ENCODE data around the gene GAB3. TPM values are rescaled to one million over a fixed set of nuclear protein-coding genes. Genes with fewer than 3 reads are reported as not detected.

The GAB3 gene
- total RNA-seq, 6 experiments from 2014 or later, result 0.64 to 1.7 (median 1.1) TPM

GRCh38 chrX:154784149-154784995, 33.5 kb upstream of the GAB3 start:
- peak in 1 of 4 donors; percentile 24 for ATAC-seq
- Histone ChIP-seq H3K4me1 (no peaks in the 10 kb centered on the region), H3K36me3 (no peaks in the 10 kb centered on the region), H3K27me3 (no peaks in the 10 kb centered on the region), H3K4me3 (no peak overlapping the region), H3K9me3 (no peaks in the 10 kb centered on the region), H3K27ac (no peak overlapping the region)
- TF ChIP-seq POLR2A (IDR thresholded peaks at IDR 0.05) (no peak), CTCF (IDR thresholded peaks at IDR 0.05) (no peak)
- 54% methylated on average over 13 of the region's 13 CpGs for WGBS (ENCODE audit: insufficient coverage, low coverage, low lambda C conversion rate, missing lambda C conversion rate)
- no peak for DNase-seq
- intact Hi-C loops (cut with DNase I), result no loop called here

- 49% methylated on average over 6 of the region's 9 CpGs for WGBS (ENCODE audit: insufficient coverage, low coverage, low lambda C conversion rate, missing lambda C conversion rate)
These were observed 30.1 kb upstream of the GAB3 start for GRCh38 chrX:154780968-154781367.

GRCh38 chrX:154779261-154779660, 28.4 kb upstream of the GAB3 start:
- intact Hi-C loops (cut with DNase I), result no loop called here
- Histone ChIP-seq H3K4me3 (no peak overlapping the region), H3K36me3 (peaks cover 0 to 19% (median 4%) of the 10 kb centered on the region in 4 donors), H3K9me3 (no peaks in the 10 kb centered on the region), H3K27me3 (no peaks in the 10 kb centered on the region), H3K27ac (no peak overlapping the region), H3K4me1 (no peaks in the 10 kb centered on the region)
- no peak for ATAC-seq
- 100% methylated on average over 2 of the region's 4 CpGs for WGBS (ENCODE audit: insufficient coverage, low coverage, low lambda C conversion rate, missing lambda C conversion rate)
- TF ChIP-seq CTCF (IDR thresholded peaks at IDR 0.05) (no peak), POLR2A (IDR thresholded peaks at IDR 0.05) (no peak)
- no peak for DNase-seq

More at GRCh38 chrX:154780968-154781367, 30.1 kb upstream of the GAB3 start:
- Histone ChIP-seq H3K27ac (no peak overlapping the region), H3K4me1 (no peaks in the 10 kb centered on the region), H3K36me3 (peaks cover 0 to 8% (median 1%) of the 10 kb centered on the region in 4 donors), H3K4me3 (no peak overlapping the region), H3K27me3 (no peaks in the 10 kb centered on the region), H3K9me3 (no peaks in the 10 kb centered on the region)
- TF ChIP-seq CTCF (IDR thresholded peaks at IDR 0.05) (no peak), POLR2A (IDR thresholded peaks at IDR 0.05) (no peak)
- ATAC-seq, result peak; percentile 24 to 83 (median 54)
- peak in 2 of 3 donors; percentile 56 to 61 for DNase-seq
- intact Hi-C loops (cut with DNase I), result no loop called here

GRCh38 chrX:154776753-154777152, 25.9 kb upstream of the GAB3 start:
- no peaks in the 10 kb centered on the region for H3K27me3 ChIP-seq
- H3K36me3 ChIP-seq, result peaks cover 0 to 25% (median 4%) of the 10 kb centered on the region in 4 donors
- no peak overlapping the region for H3K27ac ChIP-seq
- no peak for DNase-seq
- 82% methylated on average over 2 of the region's 2 CpGs for WGBS (ENCODE audit: insufficient coverage, low coverage, low lambda C conversion rate, missing lambda C conversion rate)
- no peak for ATAC-seq
- intact Hi-C loops (cut with DNase I), result no loop called here
- no peak for TF ChIP-seq CTCF (IDR thresholded peaks at IDR 0.05)
- no peak for TF ChIP-seq POLR2A (IDR thresholded peaks at IDR 0.05)
- no peaks in the 10 kb centered on the region for H3K9me3 ChIP-seq
- H3K4me3 ChIP-seq, result no peak overlapping the region
- H3K4me1 ChIP-seq, result no peaks in the 10 kb centered on the region

Measured in right lobe of liver (tissue), 6 donors.